Activated CD8-positive, alpha-beta memory T cell treated with anti-CD3 and anti-CD28 coated beads, Interleukin-2, amount 50 U/mL, for 1 hour (primary cell): ENCODE results near the gene EBF3.

Source experiments
- DNase-seq: peaks from one replicate; pipeline ENCODE4 v3.0.0-alpha.2; 2020; ENCODE audit errors: extremely low read depth

The EBF3 gene

GRCh38 chr10:129963641-129964501 is at the start of gene EBF3:
Gene EBF3 (minus strand): TSS chr10:129964274. CDS start chr10:129963768, 506 bp downstream.
- no peak for DNase-seq

GRCh38 chr10:130013335-130014262 is 49.5 kb upstream of the EBF3 start:
- DNase-seq: no peak

- DNase-seq: no peak
Measured at GRCh38 chr10:130012129-130012528, 48.1 kb upstream of the EBF3 start.

GRCh38 chr10:130010653-130011052 is 46.6 kb upstream of the EBF3 start:
- no peak for DNase-seq

- DNase-seq: no peak
Measured at GRCh38 chr10:130009228-130009627, 45.2 kb upstream of the EBF3 start.

GRCh38 chr10:130003787-130004613 is 39.9 kb upstream of the EBF3 start:
- DNase-seq: no peak

- no peak for DNase-seq
Measured at GRCh38 chr10:130003166-130003565, 39.1 kb upstream of the EBF3 start.

- DNase-seq: no peak
Measured at GRCh38 chr10:130002606-130003005, 38.5 kb upstream of the EBF3 start.

GRCh38 chr10:130000918-130001317 is 36.8 kb upstream of the EBF3 start:
- DNase-seq: no peak

- DNase-seq: no peak
Measured at GRCh38 chr10:129999140-129999539, 35.1 kb upstream of the EBF3 start.

- DNase-seq: no peak
Measured at GRCh38 chr10:129993621-129994020, 29.5 kb upstream of the EBF3 start.

- DNase-seq: no peak
Measured at GRCh38 chr10:129992356-129992755, 28.3 kb upstream of the EBF3 start.

- DNase-seq: no peak
Measured at GRCh38 chr10:129982825-129983224, 18.8 kb upstream of the EBF3 start.

- no peak for DNase-seq
Measured at GRCh38 chr10:129978980-129979379, 14.9 kb upstream of the EBF3 start.

- DNase-seq: no peak
Measured at GRCh38 chr10:129978322-129978721, 14.2 kb upstream of the EBF3 start.

- no peak for DNase-seq
Measured at GRCh38 chr10:129977794-129978193, 13.7 kb upstream of the EBF3 start.

- DNase-seq: no peak
Measured at GRCh38 chr10:129973674-129974059, 9.6 kb upstream of the EBF3 start.

GRCh38 chr10:129972966-129973673 is 9.0 kb upstream of the EBF3 start:
- no peak for DNase-seq

GRCh38 chr10:129972145-129972965 is 8.3 kb upstream of the EBF3 start:
- no peak for DNase-seq
